ENCODE measurements around the gene PLK5.

PLK5 gene

GRCh38 chr19:1510442-1510806, 13.5 kb upstream of the PLK5 start:
- no peaks in the 10 kb centered on the region for H3K36me3 ChIP-seq (ENCODE audit: low read depth)
- peaks cover 4% of the 10 kb centered on the region for H3K4me1 ChIP-seq (ENCODE audit: insufficient read depth, poor library complexity, severe bottlenecking)
- H3K27me3 ChIP-seq (ENCODE audit: insufficient read depth, poor library complexity, severe bottlenecking), result no peaks in the 10 kb centered on the region
- H3K4me3 ChIP-seq (ENCODE audit: severe bottlenecking), result no peak overlapping the region
- DNase-seq (ENCODE audit: low spot score) (no peak), ATAC-seq (ENCODE audit: low read depth) (no peak)
- TF ChIP-seq, protein P1, sequence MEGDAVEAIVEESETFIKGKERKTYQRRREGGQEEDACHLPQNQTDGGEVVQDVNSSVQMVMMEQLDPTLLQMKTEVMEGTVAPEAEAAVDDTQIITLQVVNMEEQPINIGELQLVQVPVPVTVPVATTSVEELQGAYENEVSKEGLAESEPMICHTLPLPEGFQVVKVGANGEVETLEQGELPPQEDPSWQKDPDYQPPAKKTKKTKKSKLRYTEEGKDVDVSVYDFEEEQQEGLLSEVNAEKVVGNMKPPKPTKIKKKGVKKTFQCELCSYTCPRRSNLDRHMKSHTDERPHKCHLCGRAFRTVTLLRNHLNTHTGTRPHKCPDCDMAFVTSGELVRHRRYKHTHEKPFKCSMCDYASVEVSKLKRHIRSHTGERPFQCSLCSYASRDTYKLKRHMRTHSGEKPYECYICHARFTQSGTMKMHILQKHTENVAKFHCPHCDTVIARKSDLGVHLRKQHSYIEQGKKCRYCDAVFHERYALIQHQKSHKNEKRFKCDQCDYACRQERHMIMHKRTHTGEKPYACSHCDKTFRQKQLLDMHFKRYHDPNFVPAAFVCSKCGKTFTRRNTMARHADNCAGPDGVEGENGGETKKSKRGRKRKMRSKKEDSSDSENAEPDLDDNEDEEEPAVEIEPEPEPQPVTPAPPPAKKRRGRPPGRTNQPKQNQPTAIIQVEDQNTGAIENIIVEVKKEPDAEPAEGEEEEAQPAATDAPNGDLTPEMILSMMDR (IDR thresholded peaks at IDR 0.05; ENCODE audit: poor library complexity, severe bottlenecking), result no peak
- peaks cover 2% of the 10 kb centered on the region for H3K9me3 ChIP-seq (ENCODE audit: severe bottlenecking)
- H3K27ac ChIP-seq (ENCODE audit: poor library complexity, severe bottlenecking), result peak overlapping the region; percentile 19

DNA sequence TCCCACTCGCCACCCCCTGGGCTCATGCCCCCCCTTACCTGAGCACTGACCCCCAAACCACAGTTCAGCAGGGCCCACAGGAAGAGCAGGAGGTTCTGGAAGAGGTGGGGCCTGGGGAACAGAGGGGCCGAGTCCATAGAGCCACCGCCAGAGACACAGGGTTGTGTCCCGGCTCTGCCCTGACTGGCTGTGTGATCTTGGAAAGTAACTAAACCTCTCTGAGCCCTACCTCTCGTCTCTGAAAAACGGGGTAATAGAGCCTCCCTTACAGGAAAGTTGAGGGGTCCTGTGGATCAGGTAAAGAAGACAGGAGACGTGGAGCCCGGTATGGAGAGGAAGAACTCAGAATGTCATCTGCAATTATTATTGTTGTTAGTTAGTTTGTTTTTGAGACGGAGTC, 13.1 kb upstream of the PLK5 start:
- DNase-seq (ENCODE audit: low spot score) (no peak), ATAC-seq (ENCODE audit: low read depth) (no peak)
- Histone ChIP-seq H3K27me3 (ENCODE audit: insufficient read depth, poor library complexity, severe bottlenecking) (no peaks in the 10 kb centered on the region), H3K4me1 (ENCODE audit: insufficient read depth, poor library complexity, severe bottlenecking) (peaks cover 4% of the 10 kb centered on the region), H3K27ac (ENCODE audit: poor library complexity, severe bottlenecking) (peak overlapping the region; percentile 19), H3K36me3 (ENCODE audit: low read depth) (no peaks in the 10 kb centered on the region), H3K4me3 (ENCODE audit: severe bottlenecking) (no peak overlapping the region), H3K9me3 (ENCODE audit: severe bottlenecking) (peaks cover 2% of the 10 kb centered on the region)
- TF ChIP-seq, protein P1 (IDR thresholded peaks at IDR 0.05; ENCODE audit: poor library complexity, severe bottlenecking), result no peak

- peaks cover 2% of the 10 kb centered on the region for H3K9me3 ChIP-seq (ENCODE audit: severe bottlenecking)
- peaks cover 4% of the 10 kb centered on the region for H3K4me1 ChIP-seq (ENCODE audit: insufficient read depth, poor library complexity, severe bottlenecking)
- DNase-seq (ENCODE audit: low spot score) (no peak), ATAC-seq (ENCODE audit: low read depth) (no peak)
- no peak overlapping the region for H3K27ac ChIP-seq (ENCODE audit: poor library complexity, severe bottlenecking)
- TF ChIP-seq, protein P1 (IDR thresholded peaks at IDR 0.05; ENCODE audit: poor library complexity, severe bottlenecking), result no peak
- H3K36me3 ChIP-seq (ENCODE audit: low read depth), result no peaks in the 10 kb centered on the region
- no peaks in the 10 kb centered on the region for H3K27me3 ChIP-seq (ENCODE audit: insufficient read depth, poor library complexity, severe bottlenecking)
- H3K4me3 ChIP-seq (ENCODE audit: severe bottlenecking), result peak overlapping the region; percentile 70
These were observed 12.3 kb upstream of the PLK5 start for GRCh38 chr19:1511318-1512317.

GRCh38 chr19:1512671-1513498, 11.0 kb upstream of the PLK5 start, which contains the start of gene ADAMTSL5:
Gene ADAMTSL5, minus strand, starts transcription at chr19:1513019. Its CDS starts 2,076 bp downstream, at chr19:1510943.
- H3K36me3 ChIP-seq (ENCODE audit: low read depth), result no peaks in the 10 kb centered on the region
- H3K4me3 ChIP-seq (ENCODE audit: severe bottlenecking), result peak within 1 kb of the TSS; percentile 70
- peak; percentile 75 for ATAC-seq (ENCODE audit: low read depth)
- peak within 1 kb of the TSS; percentile 50 for H3K27ac ChIP-seq (ENCODE audit: poor library complexity, severe bottlenecking)
- peaks cover 2% of the 10 kb centered on the region for H3K9me3 ChIP-seq (ENCODE audit: severe bottlenecking)
- no peak for DNase-seq (ENCODE audit: low spot score)
- no peaks in the 10 kb centered on the region for H3K27me3 ChIP-seq (ENCODE audit: insufficient read depth, poor library complexity, severe bottlenecking)
- TF ChIP-seq, protein P1 (IDR thresholded peaks at IDR 0.05; ENCODE audit: poor library complexity, severe bottlenecking), result peak; percentile 25
- H3K4me1 ChIP-seq (ENCODE audit: insufficient read depth, poor library complexity, severe bottlenecking), result peaks cover 4% of the 10 kb centered on the region
